ENCODE measurements around the gene GSDME. TPM values are rescaled to one million over a fixed set of nuclear protein-coding genes. Genes with fewer than 3 reads are reported as not detected.
A peak's percentile ranks its signal among the peaks of the same experiment; 100 is the strongest.

The GSDME gene
- total RNA-seq, 1 donor from 2014 or later: 23.6 TPM

- no peak for TF ChIP-seq CTCF (IDR thresholded peaks at IDR 0.05)
- Mint-ChIP-seq H3K4me1 (ENCODE audit: low read depth) (peaks cover 20% of the 10 kb centered on the region), H3K36me3 (ENCODE audit: low read depth) (peaks cover 3% of the 10 kb centered on the region), H3K4me3 (ENCODE audit: unreplicated experiment) (no peak overlapping the region), H3K27me3 (ENCODE audit: low read depth) (no peaks in the 10 kb centered on the region), H3K27ac (ENCODE audit: unreplicated experiment) (no peak overlapping the region), H3K9me3 (ENCODE audit: low read depth) (peaks cover 7% of the 10 kb centered on the region)
- no peak for DNase-seq (ENCODE audit: low spot score)
These were observed 26.4 kb upstream of the GSDME start for GRCh38 chr7:24783698-24784097.

GRCh38 chr7:24781106-24781505, 23.8 kb upstream of the GSDME start:
- no peak for TF ChIP-seq CTCF (IDR thresholded peaks at IDR 0.05)
- Mint-ChIP-seq H3K9me3 (ENCODE audit: low read depth) (peaks cover 7% of the 10 kb centered on the region), H3K36me3 (ENCODE audit: low read depth) (peaks cover 3% of the 10 kb centered on the region), H3K4me3 (ENCODE audit: unreplicated experiment) (no peak overlapping the region), H3K4me1 (ENCODE audit: low read depth) (peaks cover 8% of the 10 kb centered on the region), H3K27ac (ENCODE audit: unreplicated experiment) (no peak overlapping the region), H3K27me3 (ENCODE audit: low read depth) (no peaks in the 10 kb centered on the region)
- DNase-seq (ENCODE audit: low spot score): no peak

- Mint-ChIP-seq H3K9me3 (ENCODE audit: low read depth) (peaks cover 7% of the 10 kb centered on the region), H3K27ac (ENCODE audit: unreplicated experiment) (peak overlapping the region; percentile 94), H3K4me3 (ENCODE audit: unreplicated experiment) (no peak overlapping the region), H3K27me3 (ENCODE audit: low read depth) (no peaks in the 10 kb centered on the region), H3K4me1 (ENCODE audit: low read depth) (peaks cover 17% of the 10 kb centered on the region), H3K36me3 (ENCODE audit: low read depth) (peaks cover 3% of the 10 kb centered on the region)
- DNase-seq (ENCODE audit: low spot score): no peak
- no peak for TF ChIP-seq CTCF (IDR thresholded peaks at IDR 0.05)
These were observed 22.0 kb upstream of the GSDME start for GRCh38 chr7:24779283-24779655.

- Mint-ChIP-seq H3K36me3 (ENCODE audit: low read depth) (peaks cover 2% of the 10 kb centered on the region), H3K27ac (ENCODE audit: unreplicated experiment) (peak overlapping the region; percentile 94), H3K4me1 (ENCODE audit: low read depth) (peaks cover 20% of the 10 kb centered on the region), H3K9me3 (ENCODE audit: low read depth) (peaks cover 4% of the 10 kb centered on the region), H3K27me3 (ENCODE audit: low read depth) (no peaks in the 10 kb centered on the region), H3K4me3 (ENCODE audit: unreplicated experiment) (no peak overlapping the region)
- DNase-seq (ENCODE audit: low spot score): no peak
- TF ChIP-seq CTCF (IDR thresholded peaks at IDR 0.05): no peak
These were observed 21.4 kb upstream of the GSDME start for GRCh38 chr7:24778543-24779282.

- no peaks in the 10 kb centered on the region for H3K9me3 Mint-ChIP-seq (ENCODE audit: low read depth)
- H3K4me1 Mint-ChIP-seq (ENCODE audit: low read depth): peaks cover 25% of the 10 kb centered on the region
- H3K27me3 Mint-ChIP-seq (ENCODE audit: low read depth): no peaks in the 10 kb centered on the region
- DNase-seq (ENCODE audit: low spot score): no peak
- TF ChIP-seq CTCF (IDR thresholded peaks at IDR 0.05): no peak
- H3K4me3 Mint-ChIP-seq (ENCODE audit: unreplicated experiment): no peak overlapping the region
- H3K27ac Mint-ChIP-seq (ENCODE audit: unreplicated experiment): no peak overlapping the region
- H3K36me3 Mint-ChIP-seq (ENCODE audit: low read depth): no peaks in the 10 kb centered on the region
These were observed 20.5 kb upstream of the GSDME start for GRCh38 chr7:24777806-24778205.
